K562 (cell line): ENCODE results near the gene ITGAD. TPM values are rescaled to one million over a fixed set of nuclear protein-coding genes. Genes with fewer than 3 reads are reported as not detected.

Experiments
- ELF2 ChIP-seq: fragments of 250-450 bp; sonication (Bioruptor Pico); IDR thresholded peaks from 2 replicates; pipeline ENCODE4 v1.5.0; 2021; ENCODE audit warnings: mild to moderate bottlenecking
- JUND ChIP-seq, 2 experiments: IDR thresholded peaks; 2 replicates in 1 of 2; 3 replicates in 1 of 2; pipeline ENCODE4 v1.6.1; 2011; ENCODE audit warnings: borderline replicate concordance in 2 of 2, low read depth in 2 of 2, low read length in 2 of 2, improper control_type of control experiment in 1 of 2, missing biosample characterization in 1 of 2, missing genetic modification characterization in 1 of 2, missing genetic modification reagents in 1 of 2
- SMARCA5 ChIP-seq: fragments of 450-650 bp; IDR thresholded peaks from 2 replicates; pipeline ENCODE4 v1.6.1; 2016
- TAL1 ChIP-seq: fragments of 450-650 bp; IDR thresholded peaks from 2 replicates; pipeline ENCODE4 v1.6.1; 2016; ENCODE audit warnings: mild to moderate bottlenecking
- polyA plus RNA-seq, 8 experiments: library from polyadenylated mRNA; depleted of rRNA in 4 of 8; stranded (reverse) in 5 of 8; unstranded in 3 of 8; fragments of >200 nt; fragmentation: Nextera tagmentation in 2 of 8; fragmentation: Illumina TruSeq in 1 of 8; extraction: Ambion mirVana in 2 of 8; extraction: Trizol in 1 of 8; gene quantifications; 2 replicates each; pipeline versions ENCODE4 v1.2.1 to v1.2.3, GENCODE V29; 2011 to 2014; ENCODE audit warnings: inconsistent platforms in 1 of 8, missing spikeins in 1 of 8
- total RNA-seq, 7 experiments: library from RNA; depleted of rRNA in 6 of 7; stranded (reverse); fragments of >200 nt in 6 of 7; fragmentation: Illumina TruSeq in 2 of 7; extraction: Trizol in 2 of 7; gene quantifications; 2 replicates each; pipeline versions ENCODE4 v1.2.1 to v1.2.3, GENCODE V29; 2011 to 2021; ENCODE audit warnings: low replicate concordance in 1 of 7
- TF ChIP-seq, protein P1 (sequence below): sonication (generic); IDR thresholded peaks from 2 replicates; pipeline ENCODE4 v1.6.1; 2016
- TF ChIP-seq, protein P2 (sequence below): fragments of 450-650 bp; IDR thresholded peaks from 2 replicates; pipeline ENCODE4 v1.6.1; 2016; ENCODE audit warnings: mild to moderate bottlenecking, moderate library complexity
- TF ChIP-seq, protein P3 (sequence below): fragments of 450-650 bp; IDR thresholded peaks from 2 replicates; pipeline ENCODE4 v1.7.1; 2018; ENCODE audit warnings: mild to moderate bottlenecking, low read depth; ENCODE audit not compliant: partially characterized antibody
- TF ChIP-seq, protein P4 (sequence below), 2 experiments: fragments of 450-650 bp in 1 of 2; IDR thresholded peaks; 2 replicates each; pipeline ENCODE4 v1.6.1; 2011 to 2017; ENCODE audit warnings: low read depth in 2 of 2, antibody characterized with exemption in 1 of 2, borderline replicate concordance in 1 of 2, low read length in 1 of 2, mild to moderate bottlenecking in 1 of 2, mixed read lengths in 1 of 2; ENCODE audit not compliant: control insufficient read depth in 1 of 2

Gene ITGAD
- total and polyA plus RNA-seq, 9 of the 15 experiments (the other 6 are each of a cell fraction or from before 2014, with no cell fraction given) = not detected

DNA sequence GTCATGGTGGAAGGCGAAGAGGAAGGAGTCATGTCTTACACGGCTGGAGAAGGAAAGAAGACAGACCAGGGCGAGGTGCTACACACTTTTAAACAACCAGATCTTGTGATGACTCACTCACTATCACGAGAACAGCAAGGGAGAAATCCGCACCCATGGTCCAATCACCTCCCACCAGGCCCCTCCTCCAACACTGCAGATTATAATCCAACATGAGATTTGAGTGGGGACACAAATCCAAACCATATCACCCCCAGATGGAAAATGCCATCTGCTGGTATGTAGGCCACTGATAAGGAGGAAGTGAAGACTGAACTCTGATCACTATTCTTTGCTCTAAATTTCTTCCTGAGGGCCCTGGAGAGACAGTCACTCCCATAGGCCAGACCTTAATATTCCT lies 45.7 kb upstream of the ITGAD start (continued):
- TF ChIP-seq, protein P1, sequence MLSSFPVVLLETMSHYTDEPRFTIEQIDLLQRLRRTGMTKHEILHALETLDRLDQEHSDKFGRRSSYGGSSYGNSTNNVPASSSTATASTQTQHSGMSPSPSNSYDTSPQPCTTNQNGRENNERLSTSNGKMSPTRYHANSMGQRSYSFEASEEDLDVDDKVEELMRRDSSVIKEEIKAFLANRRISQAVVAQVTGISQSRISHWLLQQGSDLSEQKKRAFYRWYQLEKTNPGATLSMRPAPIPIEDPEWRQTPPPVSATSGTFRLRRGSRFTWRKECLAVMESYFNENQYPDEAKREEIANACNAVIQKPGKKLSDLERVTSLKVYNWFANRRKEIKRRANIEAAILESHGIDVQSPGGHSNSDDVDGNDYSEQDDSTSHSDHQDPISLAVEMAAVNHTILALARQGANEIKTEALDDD = no peak
- TF ChIP-seq TAL1 (peak; percentile 73), JUND (IDR thresholded peaks at IDR 0.05; ENCODE audit: borderline replicate concordance, low read depth, low read length) (peak; percentile 80), JUND (tag; IDR thresholded peaks at IDR 0.05; ENCODE audit: borderline replicate concordance, low read depth, low read length) (peak; percentile 50; the same call in 1 of the 3 replicates), SMARCA5 (no peak), ELF2 (CRISPR knock-in tag) (no peak)
- TF ChIP-seq, protein P2, sequence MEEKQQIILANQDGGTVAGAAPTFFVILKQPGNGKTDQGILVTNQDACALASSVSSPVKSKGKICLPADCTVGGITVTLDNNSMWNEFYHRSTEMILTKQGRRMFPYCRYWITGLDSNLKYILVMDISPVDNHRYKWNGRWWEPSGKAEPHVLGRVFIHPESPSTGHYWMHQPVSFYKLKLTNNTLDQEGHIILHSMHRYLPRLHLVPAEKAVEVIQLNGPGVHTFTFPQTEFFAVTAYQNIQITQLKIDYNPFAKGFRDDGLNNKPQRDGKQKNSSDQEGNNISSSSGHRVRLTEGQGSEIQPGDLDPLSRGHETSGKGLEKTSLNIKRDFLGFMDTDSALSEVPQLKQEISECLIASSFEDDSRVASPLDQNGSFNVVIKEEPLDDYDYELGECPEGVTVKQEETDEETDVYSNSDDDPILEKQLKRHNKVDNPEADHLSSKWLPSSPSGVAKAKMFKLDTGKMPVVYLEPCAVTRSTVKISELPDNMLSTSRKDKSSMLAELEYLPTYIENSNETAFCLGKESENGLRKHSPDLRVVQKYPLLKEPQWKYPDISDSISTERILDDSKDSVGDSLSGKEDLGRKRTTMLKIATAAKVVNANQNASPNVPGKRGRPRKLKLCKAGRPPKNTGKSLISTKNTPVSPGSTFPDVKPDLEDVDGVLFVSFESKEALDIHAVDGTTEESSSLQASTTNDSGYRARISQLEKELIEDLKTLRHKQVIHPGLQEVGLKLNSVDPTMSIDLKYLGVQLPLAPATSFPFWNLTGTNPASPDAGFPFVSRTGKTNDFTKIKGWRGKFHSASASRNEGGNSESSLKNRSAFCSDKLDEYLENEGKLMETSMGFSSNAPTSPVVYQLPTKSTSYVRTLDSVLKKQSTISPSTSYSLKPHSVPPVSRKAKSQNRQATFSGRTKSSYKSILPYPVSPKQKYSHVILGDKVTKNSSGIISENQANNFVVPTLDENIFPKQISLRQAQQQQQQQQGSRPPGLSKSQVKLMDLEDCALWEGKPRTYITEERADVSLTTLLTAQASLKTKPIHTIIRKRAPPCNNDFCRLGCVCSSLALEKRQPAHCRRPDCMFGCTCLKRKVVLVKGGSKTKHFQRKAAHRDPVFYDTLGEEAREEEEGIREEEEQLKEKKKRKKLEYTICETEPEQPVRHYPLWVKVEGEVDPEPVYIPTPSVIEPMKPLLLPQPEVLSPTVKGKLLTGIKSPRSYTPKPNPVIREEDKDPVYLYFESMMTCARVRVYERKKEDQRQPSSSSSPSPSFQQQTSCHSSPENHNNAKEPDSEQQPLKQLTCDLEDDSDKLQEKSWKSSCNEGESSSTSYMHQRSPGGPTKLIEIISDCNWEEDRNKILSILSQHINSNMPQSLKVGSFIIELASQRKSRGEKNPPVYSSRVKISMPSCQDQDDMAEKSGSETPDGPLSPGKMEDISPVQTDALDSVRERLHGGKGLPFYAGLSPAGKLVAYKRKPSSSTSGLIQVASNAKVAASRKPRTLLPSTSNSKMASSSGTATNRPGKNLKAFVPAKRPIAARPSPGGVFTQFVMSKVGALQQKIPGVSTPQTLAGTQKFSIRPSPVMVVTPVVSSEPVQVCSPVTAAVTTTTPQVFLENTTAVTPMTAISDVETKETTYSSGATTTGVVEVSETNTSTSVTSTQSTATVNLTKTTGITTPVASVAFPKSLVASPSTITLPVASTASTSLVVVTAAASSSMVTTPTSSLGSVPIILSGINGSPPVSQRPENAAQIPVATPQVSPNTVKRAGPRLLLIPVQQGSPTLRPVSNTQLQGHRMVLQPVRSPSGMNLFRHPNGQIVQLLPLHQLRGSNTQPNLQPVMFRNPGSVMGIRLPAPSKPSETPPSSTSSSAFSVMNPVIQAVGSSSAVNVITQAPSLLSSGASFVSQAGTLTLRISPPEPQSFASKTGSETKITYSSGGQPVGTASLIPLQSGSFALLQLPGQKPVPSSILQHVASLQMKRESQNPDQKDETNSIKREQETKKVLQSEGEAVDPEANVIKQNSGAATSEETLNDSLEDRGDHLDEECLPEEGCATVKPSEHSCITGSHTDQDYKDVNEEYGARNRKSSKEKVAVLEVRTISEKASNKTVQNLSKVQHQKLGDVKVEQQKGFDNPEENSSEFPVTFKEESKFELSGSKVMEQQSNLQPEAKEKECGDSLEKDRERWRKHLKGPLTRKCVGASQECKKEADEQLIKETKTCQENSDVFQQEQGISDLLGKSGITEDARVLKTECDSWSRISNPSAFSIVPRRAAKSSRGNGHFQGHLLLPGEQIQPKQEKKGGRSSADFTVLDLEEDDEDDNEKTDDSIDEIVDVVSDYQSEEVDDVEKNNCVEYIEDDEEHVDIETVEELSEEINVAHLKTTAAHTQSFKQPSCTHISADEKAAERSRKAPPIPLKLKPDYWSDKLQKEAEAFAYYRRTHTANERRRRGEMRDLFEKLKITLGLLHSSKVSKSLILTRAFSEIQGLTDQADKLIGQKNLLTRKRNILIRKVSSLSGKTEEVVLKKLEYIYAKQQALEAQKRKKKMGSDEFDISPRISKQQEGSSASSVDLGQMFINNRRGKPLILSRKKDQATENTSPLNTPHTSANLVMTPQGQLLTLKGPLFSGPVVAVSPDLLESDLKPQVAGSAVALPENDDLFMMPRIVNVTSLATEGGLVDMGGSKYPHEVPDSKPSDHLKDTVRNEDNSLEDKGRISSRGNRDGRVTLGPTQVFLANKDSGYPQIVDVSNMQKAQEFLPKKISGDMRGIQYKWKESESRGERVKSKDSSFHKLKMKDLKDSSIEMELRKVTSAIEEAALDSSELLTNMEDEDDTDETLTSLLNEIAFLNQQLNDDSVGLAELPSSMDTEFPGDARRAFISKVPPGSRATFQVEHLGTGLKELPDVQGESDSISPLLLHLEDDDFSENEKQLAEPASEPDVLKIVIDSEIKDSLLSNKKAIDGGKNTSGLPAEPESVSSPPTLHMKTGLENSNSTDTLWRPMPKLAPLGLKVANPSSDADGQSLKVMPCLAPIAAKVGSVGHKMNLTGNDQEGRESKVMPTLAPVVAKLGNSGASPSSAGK = no peak
- TF ChIP-seq, protein P3, sequence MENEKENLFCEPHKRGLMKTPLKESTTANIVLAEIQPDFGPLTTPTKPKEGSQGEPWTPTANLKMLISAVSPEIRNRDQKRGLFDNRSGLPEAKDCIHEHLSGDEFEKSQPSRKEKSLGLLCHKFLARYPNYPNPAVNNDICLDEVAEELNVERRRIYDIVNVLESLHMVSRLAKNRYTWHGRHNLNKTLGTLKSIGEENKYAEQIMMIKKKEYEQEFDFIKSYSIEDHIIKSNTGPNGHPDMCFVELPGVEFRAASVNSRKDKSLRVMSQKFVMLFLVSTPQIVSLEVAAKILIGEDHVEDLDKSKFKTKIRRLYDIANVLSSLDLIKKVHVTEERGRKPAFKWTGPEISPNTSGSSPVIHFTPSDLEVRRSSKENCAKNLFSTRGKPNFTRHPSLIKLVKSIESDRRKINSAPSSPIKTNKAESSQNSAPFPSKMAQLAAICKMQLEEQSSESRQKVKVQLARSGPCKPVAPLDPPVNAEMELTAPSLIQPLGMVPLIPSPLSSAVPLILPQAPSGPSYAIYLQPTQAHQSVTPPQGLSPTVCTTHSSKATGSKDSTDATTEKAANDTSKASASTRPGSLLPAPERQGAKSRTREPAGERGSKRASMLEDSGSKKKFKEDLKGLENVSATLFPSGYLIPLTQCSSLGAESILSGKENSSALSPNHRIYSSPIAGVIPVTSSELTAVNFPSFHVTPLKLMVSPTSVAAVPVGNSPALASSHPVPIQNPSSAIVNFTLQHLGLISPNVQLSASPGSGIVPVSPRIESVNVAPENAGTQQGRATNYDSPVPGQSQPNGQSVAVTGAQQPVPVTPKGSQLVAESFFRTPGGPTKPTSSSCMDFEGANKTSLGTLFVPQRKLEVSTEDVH = no peak
- TF ChIP-seq, protein P4, sequence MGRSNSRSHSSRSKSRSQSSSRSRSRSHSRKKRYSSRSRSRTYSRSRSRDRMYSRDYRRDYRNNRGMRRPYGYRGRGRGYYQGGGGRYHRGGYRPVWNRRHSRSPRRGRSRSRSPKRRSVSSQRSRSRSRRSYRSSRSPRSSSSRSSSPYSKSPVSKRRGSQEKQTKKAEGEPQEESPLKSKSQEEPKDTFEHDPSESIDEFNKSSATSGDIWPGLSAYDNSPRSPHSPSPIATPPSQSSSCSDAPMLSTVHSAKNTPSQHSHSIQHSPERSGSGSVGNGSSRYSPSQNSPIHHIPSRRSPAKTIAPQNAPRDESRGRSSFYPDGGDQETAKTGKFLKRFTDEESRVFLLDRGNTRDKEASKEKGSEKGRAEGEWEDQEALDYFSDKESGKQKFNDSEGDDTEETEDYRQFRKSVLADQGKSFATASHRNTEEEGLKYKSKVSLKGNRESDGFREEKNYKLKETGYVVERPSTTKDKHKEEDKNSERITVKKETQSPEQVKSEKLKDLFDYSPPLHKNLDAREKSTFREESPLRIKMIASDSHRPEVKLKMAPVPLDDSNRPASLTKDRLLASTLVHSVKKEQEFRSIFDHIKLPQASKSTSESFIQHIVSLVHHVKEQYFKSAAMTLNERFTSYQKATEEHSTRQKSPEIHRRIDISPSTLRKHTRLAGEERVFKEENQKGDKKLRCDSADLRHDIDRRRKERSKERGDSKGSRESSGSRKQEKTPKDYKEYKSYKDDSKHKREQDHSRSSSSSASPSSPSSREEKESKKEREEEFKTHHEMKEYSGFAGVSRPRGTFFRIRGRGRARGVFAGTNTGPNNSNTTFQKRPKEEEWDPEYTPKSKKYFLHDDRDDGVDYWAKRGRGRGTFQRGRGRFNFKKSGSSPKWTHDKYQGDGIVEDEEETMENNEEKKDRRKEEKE (IDR thresholded peaks at IDR 0.05; ENCODE audit: borderline replicate concordance in 1 of 2, control insufficient read depth in 1 of 2, low read depth in 2 of 2, low read length in 1 of 2) = no peak
